NCI-H82 (cell line): Measurements from ENCODE around the gene ZNF512B.
A peak's percentile ranks its signal among the peaks of the same experiment; 100 is the strongest.
"Not testable (repeated sequence)": the region's sequence is repeated elsewhere in the genome, so short reads cannot be mapped to it uniquely, and the experiment has no call there.

Experiments used
- DNase-seq: peaks from one replicate; lab custom pipeline; 2025; lab: John Stamatoyannopoulos, UW

ZNF512B gene

DNA sequence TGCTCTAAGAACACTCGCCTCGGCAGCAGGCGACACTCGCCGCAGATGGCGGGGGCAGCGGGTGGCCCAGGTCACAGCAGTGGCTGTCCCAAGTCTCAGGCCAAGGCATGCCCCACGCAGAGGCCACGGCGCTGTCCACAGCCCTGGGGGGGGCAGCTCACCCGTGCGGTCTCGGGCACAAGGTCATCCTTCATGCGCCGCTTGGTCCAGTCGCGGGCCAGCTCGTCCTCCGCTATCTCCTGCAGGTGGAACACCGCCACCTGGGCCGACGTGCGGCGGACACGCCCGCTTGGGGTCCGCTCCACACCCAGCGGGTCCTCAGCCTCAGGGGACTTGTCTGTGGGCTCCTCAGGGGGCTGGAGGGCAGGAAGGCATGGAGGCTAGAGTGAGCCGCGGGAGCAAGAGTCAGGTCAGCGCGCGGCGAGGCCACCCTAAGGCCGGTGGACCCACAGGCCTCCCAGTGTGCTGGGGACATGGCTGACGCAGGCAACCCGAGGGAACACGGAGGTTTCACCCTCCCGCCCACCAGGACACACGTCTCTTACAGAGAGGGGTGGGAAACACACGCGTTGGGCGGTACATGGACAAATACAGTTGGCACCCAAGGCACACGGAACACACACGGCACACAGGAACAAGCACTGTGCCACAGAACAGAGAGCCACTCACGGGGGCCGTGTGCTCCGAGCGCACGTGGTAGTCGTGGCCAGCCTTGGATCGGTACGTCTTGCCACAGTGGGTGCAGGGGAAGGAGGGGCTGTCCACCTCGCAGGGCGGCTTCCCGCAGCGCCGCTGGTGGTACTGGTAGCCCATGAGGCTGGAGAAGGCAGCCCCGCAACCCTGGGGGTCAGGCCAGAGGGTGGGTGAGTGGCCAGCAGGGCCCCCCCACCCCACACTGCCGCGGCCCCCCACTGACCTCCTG lies 7.0 kb downstream of the ZNF512B start:
- DNase-seq, result no peak

DNA sequence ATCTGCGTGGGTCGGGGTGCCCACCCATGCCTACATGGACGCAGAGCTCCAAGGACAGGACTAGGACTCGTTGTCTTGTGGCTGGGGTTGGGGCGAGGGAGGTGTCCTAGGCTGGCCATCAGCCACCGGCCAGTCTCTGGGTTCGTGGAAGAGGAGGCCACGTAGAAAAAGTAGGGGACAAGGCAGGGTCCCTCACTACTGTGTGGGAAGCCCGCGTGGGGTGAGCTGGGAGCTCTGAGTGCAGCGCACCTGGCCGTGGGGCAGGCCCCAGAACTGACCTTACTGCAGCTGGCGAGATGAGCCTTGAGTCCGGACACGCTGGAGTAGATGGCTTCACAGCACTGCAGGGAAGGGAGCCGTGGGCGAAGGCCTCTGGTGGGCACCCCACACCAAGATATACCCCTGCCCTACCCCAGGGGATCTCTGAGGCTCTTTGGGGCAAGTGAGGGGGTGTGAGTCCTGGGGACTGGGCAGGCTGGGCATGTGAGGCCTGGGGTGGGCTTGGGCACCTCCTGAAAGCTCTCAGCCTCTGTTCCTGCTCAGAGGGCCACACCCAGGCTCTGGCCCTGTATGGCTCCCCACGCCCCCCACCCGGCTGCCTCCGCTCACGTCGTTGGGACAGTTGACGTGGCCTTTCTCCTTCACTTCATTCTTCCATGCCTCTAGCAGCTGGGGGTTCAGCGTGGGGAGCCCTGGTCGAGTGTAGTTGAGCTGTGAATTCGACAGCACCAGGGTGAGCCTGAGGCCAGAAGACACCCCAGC lies 7.9 kb downstream of the ZNF512B start:
- no peak for DNase-seq

DNA sequence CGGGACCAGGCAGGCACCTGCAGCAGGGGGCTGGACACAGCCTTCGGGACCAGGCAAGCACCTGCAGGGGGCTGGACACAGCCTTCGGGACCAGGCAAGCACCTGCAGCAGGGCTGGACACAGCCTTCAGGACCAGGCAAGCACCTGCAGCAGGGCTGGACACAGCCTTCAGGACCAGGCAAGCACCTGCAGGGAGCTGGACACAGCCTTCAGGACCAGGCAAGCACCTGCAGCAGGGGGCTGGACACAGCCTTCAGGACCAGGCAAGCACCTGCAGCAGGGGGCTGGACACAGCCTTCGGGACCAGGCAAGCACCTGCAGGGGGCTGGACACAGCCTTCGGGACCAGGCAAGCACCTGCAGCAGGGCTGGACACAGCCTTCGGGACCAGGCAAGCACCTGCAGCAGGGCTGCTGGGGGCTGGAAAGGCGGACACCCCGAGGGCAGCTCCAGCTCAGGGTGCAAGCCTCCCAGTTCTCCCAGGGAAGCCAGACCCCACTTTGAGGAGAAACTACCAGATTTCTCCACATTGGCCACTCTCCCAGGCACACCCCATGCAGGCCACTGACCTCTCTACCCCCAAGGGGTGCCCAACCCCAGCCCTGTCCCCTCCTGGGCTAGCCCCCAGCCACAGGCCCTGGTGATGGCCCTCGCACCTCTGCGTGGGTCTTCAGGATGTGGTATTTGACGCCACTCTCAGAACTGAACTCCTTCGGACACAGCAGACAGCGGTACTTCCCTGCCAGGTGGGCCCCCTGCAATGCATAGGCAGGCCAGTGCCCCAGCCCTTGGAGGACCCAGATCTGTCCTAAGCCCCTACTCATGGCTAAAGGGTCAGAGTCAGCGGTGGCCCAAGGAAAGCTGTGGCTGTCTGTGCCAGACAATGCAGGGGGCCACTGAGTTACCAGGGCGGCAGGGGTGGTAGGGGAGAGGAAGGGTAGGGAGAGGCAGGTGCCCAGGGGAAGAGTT lies 8.8 kb downstream of the ZNF512B start:
- DNase-seq, result not testable (repeated sequence)

DNA sequence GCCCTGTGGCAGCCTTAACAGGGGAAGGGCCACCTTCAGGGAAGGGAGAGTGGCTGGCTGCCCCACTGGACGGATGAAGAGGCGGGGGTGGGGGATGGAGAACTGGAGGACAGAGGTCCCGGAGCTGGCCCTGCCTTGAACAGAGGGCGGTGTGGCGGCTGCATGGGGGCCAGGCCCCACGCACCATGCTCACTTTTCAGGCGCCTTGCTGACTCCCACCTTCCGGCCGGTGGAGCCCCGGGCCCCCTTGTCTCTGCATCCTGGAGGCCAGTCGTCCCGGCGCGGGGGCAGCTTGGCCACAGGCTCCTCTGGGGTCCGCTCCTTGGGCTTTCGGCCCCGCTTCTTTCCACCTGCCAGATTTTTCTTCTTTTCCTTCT lies 10.0 kb downstream of the ZNF512B start:
- DNase-seq, result no peak

DNA sequence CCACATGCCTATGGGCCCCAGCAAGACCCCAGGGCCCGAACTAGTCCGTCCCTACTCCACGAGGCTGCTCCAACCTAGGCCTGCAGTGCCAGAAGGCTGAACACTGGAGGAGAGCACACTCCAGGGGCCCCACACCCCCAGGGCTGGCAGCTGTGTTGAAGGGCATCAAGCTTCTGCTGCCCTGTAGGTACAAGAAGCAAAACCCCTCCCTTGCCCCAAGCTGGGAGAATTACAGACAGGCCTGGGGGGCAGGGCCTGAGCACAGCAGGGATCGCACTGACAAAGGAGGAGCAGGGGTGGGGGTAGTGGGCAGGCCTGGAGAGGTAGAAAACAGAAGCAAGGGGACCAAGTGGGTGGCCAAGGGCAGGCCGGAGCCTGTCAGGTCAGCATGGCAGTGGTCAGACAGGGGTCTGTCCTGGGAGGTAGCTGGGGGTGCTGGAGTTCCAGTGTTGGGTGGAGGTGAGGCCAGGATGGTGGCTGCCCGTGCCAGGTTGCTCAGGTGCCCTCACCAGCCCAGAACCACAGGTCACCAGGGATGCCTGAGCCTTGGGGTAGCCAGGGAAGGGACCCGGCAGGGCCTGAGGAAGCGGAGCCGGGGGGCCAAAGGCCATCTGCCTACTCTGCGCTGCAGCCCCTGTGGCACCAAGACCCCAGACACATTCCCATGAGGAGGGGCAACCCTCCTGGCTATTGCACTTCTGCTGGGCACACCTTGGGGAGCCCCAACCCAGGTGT lies 10.6 kb downstream of the ZNF512B start:
- no peak for DNase-seq

DNA sequence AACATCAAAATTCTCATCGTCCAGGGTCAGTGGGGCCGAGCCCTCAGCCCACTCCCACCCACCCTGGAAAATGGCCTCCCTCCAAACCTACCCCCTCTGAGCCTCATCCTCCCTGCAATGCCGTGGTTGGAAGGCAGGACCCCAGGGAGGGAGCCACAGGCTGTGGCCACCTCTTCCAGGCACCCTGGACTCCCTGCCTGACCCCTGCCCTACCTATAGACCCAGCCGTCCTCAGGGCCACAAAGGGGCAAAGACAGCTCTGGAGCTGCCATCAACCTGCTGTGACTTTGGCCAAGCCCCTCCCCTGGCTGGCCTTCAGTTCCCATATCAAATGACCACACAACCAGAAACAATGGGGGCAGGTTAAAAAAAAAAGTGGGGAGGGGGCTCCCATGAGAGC lies 11.3 kb downstream of the ZNF512B start:
- no peak for DNase-seq

DNA sequence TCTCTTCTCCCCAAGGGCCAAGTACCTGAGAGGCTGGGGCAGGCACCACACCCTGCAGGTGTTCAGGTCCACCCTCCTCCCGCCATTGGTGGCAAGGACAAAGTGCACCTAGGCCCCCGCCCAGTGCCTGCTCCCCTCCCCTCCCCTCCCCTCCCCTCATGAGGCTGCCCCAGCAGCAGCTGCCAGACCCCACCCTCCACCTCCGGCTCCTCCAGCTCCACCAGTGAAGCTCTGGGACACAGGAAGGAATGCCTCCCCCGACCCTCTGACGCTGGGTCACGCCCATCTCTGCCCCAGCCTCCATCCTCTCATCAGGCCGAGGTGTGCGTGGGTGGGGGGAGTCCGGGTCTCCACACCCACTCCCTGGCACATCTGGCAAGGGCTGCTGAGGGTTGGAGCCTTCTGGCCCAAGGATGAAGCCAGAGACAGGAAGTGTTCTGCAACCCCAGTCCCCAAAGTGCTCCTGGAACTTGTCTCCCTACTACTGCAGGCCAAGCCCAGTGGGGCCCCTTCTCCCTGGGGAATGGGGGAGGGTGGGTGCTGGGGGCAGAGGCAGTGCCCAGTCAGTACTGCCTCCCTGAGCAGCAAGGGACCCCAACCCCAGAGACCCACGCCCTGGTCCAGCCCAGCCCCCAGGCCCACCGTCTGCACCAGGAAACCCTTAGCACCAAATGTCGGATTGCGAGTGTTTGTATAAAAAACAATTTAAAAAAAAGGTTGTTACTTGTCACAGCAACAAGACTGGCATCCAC lies 11.9 kb downstream of the ZNF512B start:
- DNase-seq, result peak; percentile 82

DNA sequence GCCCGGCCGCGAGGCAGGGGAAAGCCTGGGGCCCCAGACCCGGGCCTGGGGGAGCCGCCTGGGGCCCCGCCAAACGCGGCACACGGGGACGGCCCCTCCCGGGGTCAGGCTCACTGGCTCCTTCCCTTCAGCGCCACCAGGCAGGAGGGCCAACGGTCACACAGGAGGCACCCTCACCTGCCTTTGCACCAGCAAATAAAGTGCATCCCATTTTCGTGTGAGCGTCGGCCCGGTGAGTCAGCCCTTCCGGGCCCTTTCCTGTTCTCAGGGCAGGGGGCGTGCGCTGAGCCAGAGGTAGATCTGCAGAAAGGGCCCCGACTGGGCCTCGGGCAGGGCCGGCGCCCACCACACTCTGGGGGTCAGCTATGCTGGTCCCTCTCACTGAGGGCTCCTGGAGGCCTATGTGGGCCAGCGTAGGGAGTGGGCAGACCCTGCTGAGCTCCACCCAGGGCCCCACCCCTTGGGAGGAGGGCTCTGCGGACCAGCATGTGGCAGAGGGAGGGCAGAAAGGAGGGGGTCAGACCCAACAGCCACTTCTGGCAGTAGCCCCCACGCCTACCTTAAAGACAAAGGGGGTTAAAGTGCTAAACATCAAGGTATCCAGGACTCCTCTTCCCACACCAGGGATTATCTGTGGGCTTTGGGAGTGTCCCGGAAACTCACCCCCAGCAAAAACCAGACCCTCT lies 12.6 kb downstream of the ZNF512B start:
- peak; percentile 93 for DNase-seq

DNA sequence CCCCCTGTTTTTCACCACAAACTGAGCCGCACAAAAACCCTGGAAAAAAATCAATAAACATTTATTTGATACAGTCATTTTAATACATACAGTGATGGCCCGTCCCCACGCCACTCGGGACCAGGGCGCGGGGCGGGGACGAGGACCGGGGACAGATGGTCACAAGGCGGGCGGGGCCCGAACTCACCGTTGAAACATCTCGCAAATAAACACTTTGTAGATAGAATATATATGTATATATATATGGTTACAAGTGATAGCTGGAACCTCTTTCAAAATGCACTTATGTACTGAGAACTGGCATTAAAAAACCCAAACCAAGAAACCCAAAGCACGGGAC lies 13.1 kb downstream of the ZNF512B start:
- no peak for DNase-seq

DNA sequence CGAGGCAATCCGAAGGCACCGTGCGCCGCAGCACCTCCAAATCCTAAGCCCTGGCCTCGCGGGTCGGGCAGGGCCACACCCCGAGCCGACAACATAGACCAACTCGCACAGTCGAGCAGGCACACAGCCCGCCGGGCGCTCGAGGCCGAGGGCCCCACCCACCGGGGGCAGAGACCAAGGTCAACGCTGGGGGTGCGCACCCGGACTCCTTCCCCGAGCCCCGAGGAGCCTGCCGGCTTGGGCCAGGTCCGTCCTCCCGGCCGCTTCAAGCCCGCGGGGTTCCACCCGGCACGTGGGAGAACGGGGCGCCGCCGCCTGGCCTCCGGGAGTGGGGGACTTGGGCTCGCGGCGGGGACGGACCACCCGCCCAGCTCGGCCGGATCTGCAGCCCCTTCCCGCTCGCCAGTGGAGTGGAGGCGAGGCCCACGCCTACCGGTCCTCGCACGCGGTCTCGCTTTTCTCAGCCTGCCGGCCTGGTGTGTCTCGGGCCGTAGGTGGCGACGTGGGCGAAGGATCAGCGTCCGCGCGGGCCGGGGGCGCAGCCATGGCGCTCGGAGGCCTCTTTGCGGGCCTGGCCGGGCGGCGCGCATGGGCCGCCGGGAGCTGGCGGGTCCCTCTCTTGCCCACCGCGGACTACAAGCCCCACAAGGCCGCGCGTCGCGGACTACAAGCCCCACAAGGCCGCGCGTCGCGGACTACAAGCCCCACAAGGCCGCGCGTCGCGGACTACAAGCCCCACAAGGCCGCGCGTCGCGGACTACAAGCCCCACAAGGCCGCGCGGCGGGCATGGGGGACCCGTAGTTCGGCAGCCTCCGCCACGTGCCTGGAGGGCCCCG lies 13.7 kb downstream of the ZNF512B start, which contains the start of gene UCKL1:
TSS of gene UCKL1 (minus strand) at position 590 of the 837 bp plus-strand sequence. CDS start at position 546, 44 bp downstream.
- peak; percentile 96 for DNase-seq

DNA sequence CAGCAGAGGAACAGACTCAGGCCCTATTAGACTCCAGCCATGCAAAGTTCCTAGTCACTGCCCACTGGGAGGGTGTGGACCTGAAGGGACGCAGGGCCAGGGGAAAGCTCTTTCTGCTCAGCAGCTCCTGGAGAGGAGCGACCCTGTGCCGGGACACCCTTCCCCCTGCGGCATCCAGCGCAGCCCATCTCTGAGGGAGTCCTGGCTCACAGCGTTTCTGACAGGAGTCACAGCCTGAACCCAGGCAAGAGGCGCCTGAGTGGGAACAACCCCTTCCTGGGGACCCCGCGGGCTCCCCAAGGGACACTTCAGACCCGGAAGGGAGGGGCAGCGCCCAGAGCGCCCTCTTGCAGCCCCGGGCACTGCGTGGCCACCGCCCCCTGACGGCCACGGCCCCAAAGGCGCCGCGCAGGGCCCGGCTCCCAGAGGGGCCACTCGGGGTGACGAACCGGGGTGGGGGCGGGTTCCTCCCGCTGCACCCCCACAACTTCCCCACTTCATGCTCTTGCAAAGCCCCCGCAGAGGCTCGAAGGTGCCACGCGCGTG lies 14.4 kb downstream of the ZNF512B start:
- peak; percentile 59 for DNase-seq

DNA sequence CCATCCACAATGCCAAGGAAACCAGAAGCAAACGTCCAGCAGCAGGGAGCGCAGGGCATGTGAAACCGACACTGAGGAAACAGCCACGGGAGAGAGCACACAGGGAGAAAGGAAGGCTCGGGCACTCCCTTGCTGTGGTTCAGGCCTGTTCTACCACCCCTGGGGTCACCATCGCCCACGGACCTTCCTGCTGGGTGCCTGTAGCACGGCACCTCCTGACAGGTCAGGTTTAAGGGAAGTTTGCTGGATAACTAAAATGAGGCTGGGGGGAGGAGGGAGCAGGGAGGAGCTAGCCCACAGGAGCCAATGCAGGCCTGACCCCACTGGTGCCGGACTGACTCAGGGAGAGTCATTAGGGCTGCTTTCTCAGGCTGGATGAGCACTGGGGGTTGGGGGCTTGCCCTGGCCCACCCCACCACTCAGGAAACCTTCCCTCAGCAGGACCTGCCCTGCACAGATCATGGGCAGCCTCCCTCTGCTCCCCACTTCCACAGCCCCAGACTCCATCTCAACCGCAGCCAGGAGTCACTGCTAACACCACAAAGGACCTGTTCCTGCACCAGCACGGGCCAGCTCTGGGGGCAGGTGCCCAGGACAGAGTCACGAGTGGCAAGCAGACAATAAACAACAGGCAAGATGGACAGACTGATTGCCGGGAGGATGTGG lies 15.8 kb downstream of the ZNF512B start:
- no peak for DNase-seq

DNA sequence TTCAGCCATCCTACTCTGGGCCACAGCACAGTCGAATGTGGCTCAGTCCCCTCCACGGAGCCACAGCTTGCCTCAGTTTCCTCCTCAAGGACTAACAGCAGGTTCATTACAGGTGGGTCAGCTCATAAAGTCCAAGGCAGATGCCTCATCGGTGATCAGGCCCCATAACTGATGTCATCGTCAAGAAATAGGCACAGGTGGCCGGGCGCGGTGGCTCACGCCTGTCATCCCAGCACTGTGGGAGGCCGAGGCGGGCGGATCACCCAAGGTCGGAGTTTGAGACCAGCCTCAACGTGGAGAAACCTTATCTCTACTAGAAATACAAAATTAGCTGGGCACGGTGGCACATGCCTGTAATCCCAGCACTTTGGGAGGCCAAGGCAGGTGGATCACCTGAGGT lies 17.0 kb downstream of the ZNF512B start:
- no peak for DNase-seq

DNA sequence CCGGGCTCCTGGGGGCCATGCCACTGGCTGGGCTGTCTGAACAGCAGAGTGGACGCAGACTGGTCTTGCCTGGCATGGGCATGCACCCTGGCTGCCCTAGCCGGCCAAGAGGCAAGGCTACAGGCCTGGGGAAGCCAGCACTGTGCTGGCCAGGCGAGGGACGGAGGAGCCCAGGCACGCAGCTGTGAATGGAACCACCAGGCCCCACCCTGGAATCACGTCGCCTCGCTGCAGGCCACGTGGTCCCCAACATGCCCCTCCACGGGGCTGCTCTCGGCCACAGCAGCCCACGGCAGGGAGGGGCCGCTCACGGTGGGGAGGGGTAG lies 17.6 kb downstream of the ZNF512B start:
- no peak for DNase-seq

DNA sequence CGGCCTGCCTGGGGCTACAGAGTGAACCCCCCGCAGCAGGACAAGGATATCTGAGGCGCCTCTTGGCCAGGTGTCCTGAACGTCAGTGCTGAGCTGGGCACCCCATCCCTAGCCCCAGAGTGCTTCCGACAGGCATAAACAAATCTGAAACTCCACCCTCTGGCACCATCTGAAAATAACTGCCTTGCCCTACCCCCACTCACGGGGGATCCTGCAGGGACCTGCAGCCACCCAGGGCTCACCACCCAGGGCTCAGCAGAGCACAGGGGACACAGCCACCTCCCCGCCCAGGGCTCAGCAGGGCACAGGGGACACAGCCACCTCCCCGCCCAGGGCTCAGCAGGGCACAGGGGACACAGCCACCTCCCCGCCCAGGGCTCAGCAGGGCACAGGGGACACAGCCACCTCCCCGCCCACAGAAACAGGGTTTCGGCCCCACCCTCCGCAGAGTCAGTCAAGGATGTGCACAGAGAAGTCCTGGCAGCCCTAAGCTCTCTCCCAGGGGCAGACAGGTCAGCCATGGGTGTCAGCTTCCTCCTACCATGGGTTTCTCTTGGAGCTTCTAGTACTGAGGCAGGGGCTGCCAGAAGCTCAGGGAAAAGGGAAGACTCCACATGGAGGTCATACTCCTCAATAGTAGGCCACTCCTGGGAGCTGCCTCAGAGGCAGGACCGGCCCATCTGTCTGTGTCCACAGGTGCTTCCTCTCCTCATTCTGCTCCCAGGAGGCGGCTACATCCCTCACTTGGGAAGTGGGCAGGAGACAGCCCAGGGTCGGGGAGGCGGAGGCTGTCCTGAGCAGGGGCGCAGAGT lies 18.1 kb downstream of the ZNF512B start:
- no peak for DNase-seq

DNA sequence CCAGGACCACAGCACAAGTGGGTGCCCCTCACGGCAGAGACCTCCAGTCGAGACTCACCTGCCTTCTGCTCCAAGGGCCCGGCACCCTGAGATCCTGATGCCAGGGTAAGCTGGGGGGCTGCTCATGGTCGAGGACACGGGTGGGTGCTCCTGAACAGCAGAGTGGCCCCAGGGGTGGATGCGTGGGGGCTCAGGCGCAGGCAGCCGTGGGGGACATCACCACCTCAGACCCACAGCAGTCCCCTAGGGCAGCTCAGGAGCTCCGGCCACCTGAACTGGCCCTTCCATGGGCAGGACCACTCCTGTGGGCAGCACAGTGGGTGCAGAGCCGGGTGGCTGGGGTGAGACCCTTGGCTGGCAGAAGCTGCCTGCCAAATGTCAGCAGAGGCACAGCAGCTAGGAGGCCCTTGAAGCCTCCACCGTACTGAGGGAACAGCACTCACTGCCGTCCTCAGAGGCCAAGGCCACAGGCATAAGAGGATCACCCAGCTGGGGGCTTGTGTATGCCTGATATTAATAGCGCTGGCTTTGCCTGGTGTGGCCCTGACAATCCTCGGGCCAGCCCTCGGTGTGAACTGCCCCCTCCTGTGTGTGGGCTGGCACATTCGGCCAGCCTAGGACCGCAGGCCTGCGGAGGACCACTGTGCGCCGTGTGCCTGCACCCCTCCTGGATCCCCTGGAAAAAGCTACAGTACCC lies 18.9 kb downstream of the ZNF512B start:
- peak; percentile 81 for DNase-seq
